GM12878 (cell line): ENCODE results near the gene ANKRD65. TPM values are rescaled to one million over a fixed set of nuclear protein-coding genes. Genes with fewer than 3 reads are reported as not detected.
A peak's percentile ranks its signal among the peaks of the same experiment; 100 is the strongest.

Experiments
- ATAC-seq: fragments of 200-7000 bp; cut with Tn5 transposase; 3 replicates; pipeline ENCODE4 v1.9.1; 2020; ENCODE audit warnings: mild to moderate bottlenecking, moderate library complexity
- BruUV-seq: library from RNA; stranded (reverse); fragments of 400-500 nt; replicated peaks from 2 replicates; lab custom pipeline; 2021; lab: Mats Ljungman, UMichigan
- CTCF ChIA-PET: fragments of 300-600 bp; sonication (Branson Sonifier 250); formaldehyde crosslinking; extraction: SDS; loops from one replicate; lab custom pipeline; 2021; ENCODE audit warnings: inconsistent platforms; lab: Yijun Ruan, JAX
- POLR2A ChIA-PET: fragments of 350-600 bp; formaldehyde crosslinking; extraction: SDS; loops from one replicate; lab custom pipeline; 2021; ENCODE audit warnings: inconsistent platforms; lab: Charles Lee
- RAD21 ChIA-PET: fragments of 300-600 bp; sonication (Branson Sonifier 250); formaldehyde crosslinking; loops from one replicate; lab custom pipeline; 2023; ENCODE audit warnings: antibody characterized with exemption; ENCODE audit not compliant: unreplicated experiment; lab: Charles Lee
- SMC1A ChIA-PET: fragments of 300-600 bp; sonication (Branson Sonifier 250); formaldehyde crosslinking; loops from one replicate; lab custom pipeline; 2023; ENCODE audit not compliant: unreplicated experiment, uncharacterized antibody; lab: Charles Lee
- DNase-seq: peaks from one replicate; pipeline ENCODE4 v3.0.0-alpha.2; 2011; ENCODE audit warnings: low read depth, low spot score
- FAIRE-seq: peaks from 3 replicates; lab custom pipeline; 2011; peaks lifted over from hg19 to GRCh38; lab: Jason Lieb, UNC
- H2AFZ ChIP-seq: 2 replicates; pipeline ENCODE4 v1.6.0; 2011; ENCODE audit warnings: low read depth, low read length, control low read depth; ENCODE audit not compliant: control insufficient read depth
- H3K27ac ChIP-seq: 2 replicates; pipeline ENCODE4 v1.5.1; 2011; ENCODE audit warnings: control low read depth; ENCODE audit not compliant: control insufficient read depth, insufficient read depth
- H3K27me3 ChIP-seq, 2 experiments: replicated peaks in 1 of 2; 2 replicates each; pipeline versions ENCODE4 v1.6.0 to v1.6.1; 2011; ENCODE audit warnings: low read length in 1 of 2; ENCODE audit not compliant: control insufficient read depth in 2 of 2, insufficient read depth in 2 of 2
- H3K36me3 ChIP-seq, 2 experiments: 2 replicates each; pipeline ENCODE4 v1.5.1; 2011; ENCODE audit warnings: low read length in 1 of 2; ENCODE audit not compliant: control insufficient read depth in 2 of 2, insufficient read depth in 2 of 2
- H3K4me1 ChIP-seq: 2 replicates; pipeline ENCODE4 v1.6.1; 2011; ENCODE audit warnings: mild to moderate bottlenecking, low read length, moderate library complexity, mixed read lengths; ENCODE audit not compliant: control insufficient read depth, insufficient read depth
- H3K4me2 ChIP-seq: 2 replicates; pipeline ENCODE4 v1.6.0; 2011; ENCODE audit warnings: control low read depth; ENCODE audit not compliant: control insufficient read depth, insufficient read depth
- H3K4me3 ChIP-seq: fragments of 200-600 bp; sonication (generic); 2 replicates; pipeline ENCODE4 v1.5.1; 2016
- H3K79me2 ChIP-seq: 2 replicates; pipeline ENCODE4 v1.6.0; 2011; ENCODE audit warnings: low read length; ENCODE audit not compliant: control insufficient read depth, insufficient read depth
- H3K9ac ChIP-seq: 2 replicates; pipeline ENCODE4 v1.8.0; 2011; ENCODE audit warnings: low read length, control low read depth, mixed read lengths; ENCODE audit not compliant: control insufficient read depth, insufficient read depth
- H3K9me3 ChIP-seq: replicated peaks from 3 replicates; pipeline ENCODE4 v1.5.1; 2011; ENCODE audit warnings: mild to moderate bottlenecking, low read length; ENCODE audit not compliant: control insufficient read depth, insufficient read depth
- H4K20me1 ChIP-seq: 2 replicates; pipeline ENCODE4 v1.6.0; 2011; ENCODE audit not compliant: control insufficient read depth, insufficient read depth
- MTA2 ChIP-seq: fragments of 450-650 bp; IDR thresholded peaks from 2 replicates; pipeline ENCODE4 v1.6.1; 2016; ENCODE audit warnings: low read depth, mild to moderate bottlenecking, moderate library complexity
- MYB ChIP-seq: fragments of 150-350 bp; IDR thresholded peaks from 2 replicates; pipeline ENCODE4 v1.6.1; 2014; ENCODE audit warnings: mild to moderate bottlenecking, low read depth, low read length, borderline replicate concordance
- SMARCA5 ChIP-seq: fragments of 450-650 bp; IDR thresholded peaks from 2 replicates; pipeline ENCODE4 v1.6.1; 2017; ENCODE audit warnings: mild to moderate bottlenecking
- YY1 ChIP-seq: IDR thresholded peaks from 2 replicates; pipeline ENCODE4 v1.6.1; 2011; ENCODE audit warnings: low read depth, mild to moderate bottlenecking, low read length
- WGBS: methylation state at CpG from one replicate; pipeline ENCODE4 v1.1.6; 2016; ENCODE audit warnings: low lambda C conversion rate; ENCODE audit not compliant: insufficient replicate concordance, insufficient coverage; ENCODE audit errors: missing lambda C conversion rate; 5-methylcytosine and 5-hydroxymethylcytosine counted together
- in situ Hi-C: fragments of 300-500 bp; cut with MboI; formaldehyde crosslinking; loops from 9 replicates; pipeline ENCODE4 v1.14.3; 2018; ENCODE audit warnings: mixed read lengths
- intact Hi-C: fragments of 100-400 bp; cut with micrococcal nuclease; formaldehyde crosslinking; loops from one replicate; pipeline ENCODE4 v1.14.2; 2022; ENCODE audit not compliant: unreplicated experiment
- polyA plus RNA-seq, 11 experiments: library from polyadenylated mRNA; depleted of rRNA in 4 of 11; unstranded in 6 of 11; stranded (reverse) in 5 of 11; fragments of >200 nt; fragmentation: Nextera tagmentation in 4 of 11; fragmentation: Illumina TruSeq in 1 of 11; extraction: Ambion mirVana in 4 of 11; extraction: Trizol in 1 of 11; gene quantifications; 1 replicate in 1 of 11; 2 replicates in 10 of 11; pipeline versions ENCODE4 v1.2.1 to v1.2.3, GENCODE V29; 2011 to 2016; ENCODE audit warnings: inconsistent platforms in 2 of 11, missing spikeins in 2 of 11, low read depth in 1 of 11
- total RNA-seq, 4 experiments: library from RNA; depleted of rRNA in 3 of 4; stranded (reverse); fragments of >200 nt in 3 of 4; fragmentation: Illumina TruSeq in 1 of 4; extraction: Trizol in 1 of 4; gene quantifications; 2 replicates each; pipeline versions ENCODE4 v1.2.1 to v1.2.3, GENCODE V29; 2013 to 2021
- TF ChIP-seq, protein P1 (sequence below): fragments of 450-650 bp; IDR thresholded peaks from 2 replicates; pipeline ENCODE4 v1.6.1; 2017; ENCODE audit warnings: mild to moderate bottlenecking, moderate library complexity
- TF ChIP-seq, protein P2 (sequence below): IDR thresholded peaks from 2 replicates; pipeline ENCODE4 v1.6.1; 2011; ENCODE audit warnings: mild to moderate bottlenecking, low read depth, low read length, moderate library complexity; ENCODE audit not compliant: insufficient replicate concordance
- TF ChIP-seq, protein P3 (sequence below): fragments of 450-650 bp; formaldehyde crosslinking; IDR thresholded peaks from 2 replicates; pipeline ENCODE4 v1.4.0; 2020; ENCODE audit warnings: mild to moderate bottlenecking, moderate library complexity

The ANKRD65 gene
- total and polyA plus RNA-seq, 10 of the 15 experiments (the other 5 are each of a cell fraction or from before 2014, with no cell fraction given), result 0.05 to 2.8 (median 0.37) TPM

DNA sequence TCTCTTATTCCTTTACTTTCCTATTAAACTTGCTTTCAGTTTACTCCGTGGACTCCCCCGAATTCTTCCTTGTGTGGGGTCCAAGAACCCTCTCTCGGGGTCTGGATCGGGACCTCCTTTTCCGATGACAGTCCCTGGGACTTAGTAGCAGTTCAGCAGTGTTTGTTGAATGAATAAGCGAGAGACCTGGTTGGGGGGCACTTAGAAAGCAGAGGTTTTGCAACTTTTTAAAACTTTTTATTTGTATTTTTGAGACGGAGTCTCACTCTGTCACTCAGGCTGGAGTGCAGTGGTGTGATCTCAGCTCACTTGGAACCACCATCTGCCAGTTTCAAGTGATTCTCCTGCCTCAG, 2.1 kb upstream of the ANKRD65 start (continued):
- TF ChIP-seq, protein P1, sequence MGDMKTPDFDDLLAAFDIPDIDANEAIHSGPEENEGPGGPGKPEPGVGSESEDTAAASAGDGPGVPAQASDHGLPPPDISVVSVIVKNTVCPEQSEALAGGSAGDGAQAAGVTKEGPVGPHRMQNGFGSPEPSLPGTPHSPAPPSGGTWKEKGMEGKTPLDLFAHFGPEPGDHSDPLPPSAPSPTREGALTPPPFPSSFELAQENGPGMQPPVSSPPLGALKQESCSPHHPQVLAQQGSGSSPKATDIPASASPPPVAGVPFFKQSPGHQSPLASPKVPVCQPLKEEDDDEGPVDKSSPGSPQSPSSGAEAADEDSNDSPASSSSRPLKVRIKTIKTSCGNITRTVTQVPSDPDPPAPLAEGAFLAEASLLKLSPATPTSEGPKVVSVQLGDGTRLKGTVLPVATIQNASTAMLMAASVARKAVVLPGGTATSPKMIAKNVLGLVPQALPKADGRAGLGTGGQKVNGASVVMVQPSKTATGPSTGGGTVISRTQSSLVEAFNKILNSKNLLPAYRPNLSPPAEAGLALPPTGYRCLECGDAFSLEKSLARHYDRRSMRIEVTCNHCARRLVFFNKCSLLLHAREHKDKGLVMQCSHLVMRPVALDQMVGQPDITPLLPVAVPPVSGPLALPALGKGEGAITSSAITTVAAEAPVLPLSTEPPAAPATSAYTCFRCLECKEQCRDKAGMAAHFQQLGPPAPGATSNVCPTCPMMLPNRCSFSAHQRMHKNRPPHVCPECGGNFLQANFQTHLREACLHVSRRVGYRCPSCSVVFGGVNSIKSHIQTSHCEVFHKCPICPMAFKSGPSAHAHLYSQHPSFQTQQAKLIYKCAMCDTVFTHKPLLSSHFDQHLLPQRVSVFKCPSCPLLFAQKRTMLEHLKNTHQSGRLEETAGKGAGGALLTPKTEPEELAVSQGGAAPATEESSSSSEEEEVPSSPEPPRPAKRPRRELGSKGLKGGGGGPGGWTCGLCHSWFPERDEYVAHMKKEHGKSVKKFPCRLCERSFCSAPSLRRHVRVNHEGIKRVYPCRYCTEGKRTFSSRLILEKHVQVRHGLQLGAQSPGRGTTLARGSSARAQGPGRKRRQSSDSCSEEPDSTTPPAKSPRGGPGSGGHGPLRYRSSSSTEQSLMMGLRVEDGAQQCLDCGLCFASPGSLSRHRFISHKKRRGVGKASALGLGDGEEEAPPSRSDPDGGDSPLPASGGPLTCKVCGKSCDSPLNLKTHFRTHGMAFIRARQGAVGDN, result no peak
- TF ChIP-seq MYB (no peak), YY1 (no peak)
- TF ChIP-seq, protein P2, sequence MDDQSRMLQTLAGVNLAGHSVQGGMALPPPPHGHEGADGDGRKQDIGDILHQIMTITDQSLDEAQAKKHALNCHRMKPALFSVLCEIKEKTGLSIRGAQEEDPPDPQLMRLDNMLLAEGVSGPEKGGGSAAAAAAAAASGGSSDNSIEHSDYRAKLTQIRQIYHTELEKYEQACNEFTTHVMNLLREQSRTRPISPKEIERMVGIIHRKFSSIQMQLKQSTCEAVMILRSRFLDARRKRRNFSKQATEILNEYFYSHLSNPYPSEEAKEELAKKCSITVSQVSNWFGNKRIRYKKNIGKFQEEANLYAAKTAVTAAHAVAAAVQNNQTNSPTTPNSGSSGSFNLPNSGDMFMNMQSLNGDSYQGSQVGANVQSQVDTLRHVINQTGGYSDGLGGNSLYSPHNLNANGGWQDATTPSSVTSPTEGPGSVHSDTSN, result no peak

DNA sequence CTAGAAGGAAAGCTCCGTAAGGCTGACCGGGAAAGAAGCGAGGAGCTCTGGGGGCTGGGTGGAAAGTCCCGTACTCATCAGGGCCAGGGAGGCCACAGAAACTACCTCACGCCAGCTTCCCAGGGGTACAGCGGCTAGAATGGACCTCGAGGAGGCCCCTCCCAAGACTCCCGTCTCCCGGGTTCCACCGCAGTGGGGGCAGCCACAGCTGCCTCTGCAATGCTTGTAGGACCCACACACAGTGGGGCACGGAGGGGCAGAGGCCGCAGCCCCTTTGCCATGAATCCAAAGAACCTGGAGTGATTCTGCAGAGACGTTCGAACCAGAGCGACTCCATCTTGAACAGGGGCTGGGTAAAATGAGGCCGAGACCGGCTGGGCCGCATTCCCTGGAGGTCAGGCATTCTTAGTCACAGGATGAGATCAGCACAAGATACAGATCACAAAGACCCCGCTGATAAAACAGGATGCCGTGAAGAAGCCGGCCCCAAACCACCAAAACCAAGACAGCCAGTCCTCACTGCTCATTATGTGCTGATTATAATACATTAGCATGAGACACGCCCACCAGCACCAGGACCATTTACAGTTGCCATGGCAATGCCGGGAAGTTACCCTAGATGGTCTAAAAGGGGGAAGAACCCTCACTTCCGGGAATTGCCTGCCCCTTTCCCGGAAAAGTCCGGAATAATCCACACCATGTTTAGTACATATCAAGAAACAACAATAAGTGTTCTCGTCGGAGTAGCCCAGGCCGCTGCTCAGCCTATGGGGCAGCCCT, 1.6 kb upstream of the ANKRD65 start:
- H3K4me1 ChIP-seq, result peaks cover 25% of the 10 kb centered on the region
- BruUV-seq, result no TSS peak
- RAD21 ChIA-PET, result interaction anchor here (1.2 to 1.5 kb wide), 2 partner anchors 15 to 18 kb away, joined by 5 read pairs; no protein-coding TSS in a partner anchor
- no peak overlapping the region for H2AFZ ChIP-seq
- no peaks in the 10 kb centered on the region for H3K9me3 ChIP-seq
- CTCF ChIA-PET, result interaction anchor here (1.1 kb wide), 1 partner anchor 83 kb away, joined by 4 read pairs; no protein-coding TSS in a partner anchor
- H3K4me2 ChIP-seq, result 0 out of 2 replicates have a peak overlapping the region, but pooled peaks have one; percentile 15
- FAIRE-seq (no peak), ATAC-seq (peak; percentile 54), DNase-seq (no peak)
- no peaks in the 10 kb centered on the region for H3K79me2 ChIP-seq
- H3K9ac ChIP-seq, result no peak overlapping the region
- SMC1A ChIA-PET, result no interaction called here
- H3K36me3 ChIP-seq, result no peaks in the 10 kb centered on the region
- H3K4me3 ChIP-seq, result no peak overlapping the region
- no peak overlapping the region for H3K27ac ChIP-seq
- intact Hi-C loops (no loop called here), in situ Hi-C loops (no loop called here)
- no peaks in the 10 kb centered on the region for H4K20me1 ChIP-seq
- H3K27me3 ChIP-seq, result no peaks in the 10 kb centered on the region
- POLR2A ChIA-PET, result interaction anchor here (0.9 to 2.2 kb wide), 4 partner anchors 14 to 16 kb away, joined by 3 to 9 read pairs (median 4); no protein-coding TSS in a partner anchor
- 51% methylated on average over 29 of the region's 29 CpGs for WGBS
- TF ChIP-seq MTA2, result peak; percentile 35
- TF ChIP-seq SMARCA5, result 0 out of 2 replicates have a peak, but pooled peaks have one; percentile 36
- TF ChIP-seq, protein P3, sequence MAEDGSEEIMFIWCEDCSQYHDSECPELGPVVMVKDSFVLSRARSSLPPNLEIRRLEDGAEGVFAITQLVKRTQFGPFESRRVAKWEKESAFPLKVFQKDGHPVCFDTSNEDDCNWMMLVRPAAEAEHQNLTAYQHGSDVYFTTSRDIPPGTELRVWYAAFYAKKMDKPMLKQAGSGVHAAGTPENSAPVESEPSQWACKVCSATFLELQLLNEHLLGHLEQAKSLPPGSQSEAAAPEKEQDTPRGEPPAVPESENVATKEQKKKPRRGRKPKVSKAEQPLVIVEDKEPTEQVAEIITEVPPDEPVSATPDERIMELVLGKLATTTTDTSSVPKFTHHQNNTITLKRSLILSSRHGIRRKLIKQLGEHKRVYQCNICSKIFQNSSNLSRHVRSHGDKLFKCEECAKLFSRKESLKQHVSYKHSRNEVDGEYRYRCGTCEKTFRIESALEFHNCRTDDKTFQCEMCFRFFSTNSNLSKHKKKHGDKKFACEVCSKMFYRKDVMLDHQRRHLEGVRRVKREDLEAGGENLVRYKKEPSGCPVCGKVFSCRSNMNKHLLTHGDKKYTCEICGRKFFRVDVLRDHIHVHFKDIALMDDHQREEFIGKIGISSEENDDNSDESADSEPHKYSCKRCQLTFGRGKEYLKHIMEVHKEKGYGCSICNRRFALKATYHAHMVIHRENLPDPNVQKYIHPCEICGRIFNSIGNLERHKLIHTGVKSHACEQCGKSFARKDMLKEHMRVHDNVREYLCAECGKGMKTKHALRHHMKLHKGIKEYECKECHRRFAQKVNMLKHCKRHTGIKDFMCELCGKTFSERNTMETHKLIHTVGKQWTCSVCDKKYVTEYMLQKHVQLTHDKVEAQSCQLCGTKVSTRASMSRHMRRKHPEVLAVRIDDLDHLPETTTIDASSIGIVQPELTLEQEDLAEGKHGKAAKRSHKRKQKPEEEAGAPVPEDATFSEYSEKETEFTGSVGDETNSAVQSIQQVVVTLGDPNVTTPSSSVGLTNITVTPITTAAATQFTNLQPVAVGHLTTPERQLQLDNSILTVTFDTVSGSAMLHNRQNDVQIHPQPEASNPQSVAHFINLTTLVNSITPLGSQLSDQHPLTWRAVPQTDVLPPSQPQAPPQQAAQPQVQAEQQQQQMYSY (CRISPR knock-in tag), result peak; percentile 96
